NCI-H1436 treated with DMSO at 0.1 percent for 48 hours (cell line): ENCODE data around the gene RNF152.
"Not testable (repeated sequence)": the region's sequence is repeated elsewhere in the genome, so short reads cannot be mapped to it uniquely, and the experiment has no call there.

Experiments used
- DNase-seq: peaks from one replicate; lab custom pipeline; 2025; lab: John Stamatoyannopoulos, UW

Gene RNF152

DNA sequence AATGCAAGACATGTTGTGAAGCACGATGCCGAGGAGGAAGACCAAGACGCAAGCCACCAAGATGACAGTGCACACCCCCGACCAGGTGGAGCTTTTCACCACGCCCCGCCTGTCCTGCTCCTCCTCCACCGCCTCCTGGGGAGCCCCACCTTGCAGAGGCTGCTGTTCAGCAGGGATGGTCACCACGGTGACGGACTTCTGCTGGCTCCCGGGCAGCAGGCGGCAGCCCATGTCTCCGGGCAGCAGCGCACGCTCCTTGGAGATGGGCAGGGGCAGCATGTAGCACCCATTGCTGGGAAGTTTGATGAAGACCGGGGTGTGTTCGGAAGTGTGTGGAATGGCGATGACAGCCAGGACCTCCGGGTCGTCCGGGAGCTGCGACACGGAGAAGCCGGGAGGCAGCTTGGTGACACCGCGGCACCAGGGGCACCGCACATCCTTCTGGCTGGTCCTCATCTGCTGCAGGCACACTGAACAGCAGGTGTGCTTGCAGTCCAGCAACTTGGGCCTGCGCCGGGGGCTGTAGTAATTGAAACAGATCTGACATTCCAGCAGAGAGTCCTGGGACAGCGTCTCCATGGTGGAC is 76.8 kb downstream of the RNF152 start:
- DNase-seq = no peak

DNA sequence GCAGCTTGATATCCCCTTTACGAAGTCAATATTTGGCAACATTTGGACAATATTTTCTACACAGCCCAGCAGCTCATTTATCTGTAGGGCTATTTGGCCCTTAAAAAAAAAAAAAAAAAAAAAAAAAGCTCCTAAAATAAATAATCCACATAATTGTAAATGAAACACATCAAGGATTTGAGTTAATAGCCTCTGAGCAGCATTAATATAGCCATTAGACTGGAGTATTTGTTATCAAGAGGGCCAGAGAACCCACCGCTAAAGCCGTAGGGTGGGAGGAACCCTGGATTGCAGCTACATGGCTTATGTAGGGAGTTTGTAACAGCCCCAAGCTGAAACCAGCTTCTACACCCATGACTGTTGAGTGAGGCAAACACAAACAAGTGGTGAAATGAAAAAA is 84.5 kb downstream of the RNF152 start:
- no peak for DNase-seq

DNA sequence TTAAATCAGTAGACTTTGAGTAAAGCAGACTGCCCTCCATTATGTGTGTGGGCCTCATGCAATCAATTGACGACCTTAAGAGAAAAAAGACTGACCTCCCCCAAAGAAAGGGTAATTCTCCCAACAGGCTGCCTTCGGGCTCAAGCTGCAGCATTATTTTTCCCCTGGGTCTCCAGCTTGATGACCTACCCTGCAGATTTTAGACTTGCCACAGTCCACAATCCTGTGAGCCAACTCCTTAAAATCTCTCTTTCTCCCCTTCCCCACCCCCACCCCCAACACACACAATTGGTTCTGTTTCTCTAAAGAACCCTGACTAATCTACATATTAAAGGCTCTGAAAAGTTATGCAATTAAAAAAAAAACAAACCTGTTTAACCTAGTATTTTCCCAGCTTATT is 89.4 kb downstream of the RNF152 start:
- DNase-seq = no peak

DNA sequence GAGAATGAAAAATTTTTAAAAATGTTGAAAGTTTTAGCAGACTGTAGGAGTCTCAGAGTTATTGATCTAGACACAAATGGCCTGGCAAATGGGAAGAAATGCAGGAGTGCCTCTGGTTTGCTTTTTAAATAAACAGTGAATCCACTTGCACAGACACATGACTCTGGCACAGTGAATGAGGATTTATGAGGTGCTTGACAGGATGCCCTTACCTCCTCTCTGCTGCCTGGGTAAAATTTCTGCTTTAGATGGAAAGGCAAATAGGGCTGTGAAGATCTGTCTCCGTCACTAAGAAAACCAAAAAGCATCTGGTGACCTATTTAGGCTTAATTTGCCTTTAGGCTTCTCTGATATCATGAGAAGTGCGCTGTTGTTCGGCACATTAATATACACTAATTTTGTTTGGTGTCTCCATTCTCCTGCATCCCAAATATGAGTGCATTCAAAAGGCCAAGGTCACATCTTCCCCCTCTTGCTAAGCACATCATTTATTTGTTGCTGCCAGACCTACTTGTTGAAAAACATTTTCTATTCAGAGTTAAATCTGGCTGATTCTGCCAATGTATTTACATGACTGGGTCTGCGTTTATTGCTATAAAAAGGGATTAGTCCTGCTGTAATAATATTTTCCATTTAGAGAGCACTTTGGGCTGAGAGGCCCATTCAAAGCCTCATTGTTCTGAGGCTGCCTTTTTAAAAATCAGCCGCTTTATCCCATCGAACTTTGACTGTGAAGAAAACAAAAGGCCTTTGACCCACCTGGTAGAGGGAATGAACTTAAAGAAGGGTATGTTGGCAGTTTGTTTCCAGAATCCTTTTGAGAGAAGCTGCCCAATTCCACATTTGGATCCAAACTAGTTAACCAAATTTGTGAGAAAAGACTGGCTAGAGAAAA is 94.9 kb downstream of the RNF152 start:
- DNase-seq = peak; percentile 65

DNA sequence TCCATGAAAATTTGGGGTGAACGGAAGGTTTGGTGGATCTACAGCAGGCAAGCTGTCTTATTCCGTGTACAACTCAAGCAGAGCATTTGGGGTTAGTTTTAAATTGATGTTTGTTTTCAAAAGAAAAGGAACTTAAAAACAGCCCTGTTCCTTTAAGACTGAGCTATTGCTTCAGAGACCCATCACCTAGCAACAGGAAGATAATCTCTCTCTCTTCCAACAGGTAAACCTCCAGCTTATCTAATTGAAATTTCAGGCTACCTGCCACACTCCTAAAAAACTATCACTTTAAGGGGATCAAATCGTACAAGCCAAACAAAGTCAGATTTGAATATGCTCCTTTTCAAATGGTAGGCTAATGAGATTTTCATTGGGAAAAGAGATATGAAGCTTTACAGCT is 101.8 kb downstream of the RNF152 start:
- DNase-seq = no peak

DNA sequence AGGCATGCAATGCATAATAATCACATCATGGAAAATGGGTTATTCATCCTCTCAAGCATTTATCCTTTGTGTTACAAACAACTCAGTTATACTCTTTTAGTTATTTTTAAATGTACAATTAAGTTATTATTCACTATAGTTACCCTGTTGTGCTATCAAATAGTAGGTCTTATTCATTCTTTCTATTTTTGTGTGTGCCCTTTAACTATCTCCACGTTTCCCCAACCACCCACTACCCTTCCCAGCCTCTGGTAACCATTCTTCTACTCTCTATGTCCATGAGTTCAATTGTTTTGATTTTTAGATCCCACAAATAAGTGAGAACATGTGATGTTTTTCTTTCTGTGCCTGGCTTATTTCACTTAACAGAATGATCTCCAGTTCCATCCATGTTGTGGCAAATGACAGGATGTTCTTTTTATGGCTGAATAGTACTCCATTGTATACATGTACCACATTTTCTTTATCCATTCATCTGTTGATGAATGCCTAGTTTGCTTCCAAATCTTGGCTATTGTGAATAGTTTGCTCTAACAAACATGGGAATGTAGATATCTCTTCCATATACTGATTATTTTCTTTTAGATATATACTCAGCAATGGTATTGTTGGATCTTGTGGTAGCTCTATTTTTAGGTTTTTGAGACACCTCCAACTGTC is 105.7 kb downstream of the RNF152 start:
- DNase-seq = not testable (repeated sequence)

DNA sequence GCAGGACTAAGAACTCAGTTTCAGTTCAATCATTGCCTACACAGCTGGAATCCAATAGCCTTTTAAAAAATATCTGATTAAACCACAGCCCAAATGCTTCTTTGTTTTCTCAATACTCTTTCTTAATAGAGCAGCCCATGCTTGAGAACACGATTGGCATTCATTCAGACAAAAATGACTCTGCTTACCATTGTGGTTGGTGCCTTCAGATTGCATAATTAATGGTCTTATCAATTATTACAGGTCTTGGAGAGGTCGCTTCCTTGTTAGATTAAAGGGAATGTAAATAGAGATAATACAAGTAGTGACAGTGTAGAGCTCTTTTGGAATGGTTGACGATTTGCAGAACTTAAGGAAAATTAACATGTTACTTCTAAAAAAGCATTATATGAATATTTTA is 107.2 kb downstream of the RNF152 start:
- DNase-seq = no peak

DNA sequence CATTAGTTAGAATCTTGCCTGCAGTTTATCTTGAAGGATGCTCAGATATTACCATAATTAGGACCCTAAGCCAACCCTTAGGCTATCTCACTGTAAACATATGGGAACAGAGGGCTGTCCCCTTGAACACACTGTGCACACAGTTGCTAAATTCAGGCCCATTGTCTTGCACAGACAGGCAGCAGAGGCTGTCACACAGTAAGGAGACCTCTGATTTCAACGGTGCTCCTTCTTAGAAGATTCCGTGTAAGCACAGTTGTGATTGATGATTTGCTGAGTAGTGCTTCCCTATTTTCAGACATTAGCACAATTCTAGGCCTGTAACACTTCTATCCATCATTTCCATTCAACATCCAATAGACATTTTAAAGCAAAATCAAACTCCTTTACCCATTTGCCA is 108.0 kb downstream of the RNF152 start:
- no peak for DNase-seq

DNA sequence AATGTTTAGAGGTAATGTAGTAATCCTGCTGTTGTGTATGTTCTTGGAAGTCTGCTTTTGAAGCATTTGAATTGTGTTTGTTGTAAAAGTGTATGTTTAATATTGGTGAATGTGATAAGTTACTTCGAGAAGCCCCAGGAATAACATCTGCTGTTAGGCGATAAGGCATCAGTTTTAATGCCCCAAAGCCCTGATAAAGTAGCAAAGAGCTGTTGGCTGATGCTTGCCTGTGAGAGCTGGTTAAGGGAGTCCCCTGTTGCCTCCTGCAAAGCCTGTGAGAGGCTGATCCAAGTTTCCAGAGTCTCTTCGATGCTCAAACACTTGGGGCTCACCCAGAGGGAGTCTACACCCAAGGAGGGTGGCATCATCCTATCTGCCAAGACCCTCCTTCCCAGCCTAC is 110.3 kb downstream of the RNF152 start:
- DNase-seq = no peak

DNA sequence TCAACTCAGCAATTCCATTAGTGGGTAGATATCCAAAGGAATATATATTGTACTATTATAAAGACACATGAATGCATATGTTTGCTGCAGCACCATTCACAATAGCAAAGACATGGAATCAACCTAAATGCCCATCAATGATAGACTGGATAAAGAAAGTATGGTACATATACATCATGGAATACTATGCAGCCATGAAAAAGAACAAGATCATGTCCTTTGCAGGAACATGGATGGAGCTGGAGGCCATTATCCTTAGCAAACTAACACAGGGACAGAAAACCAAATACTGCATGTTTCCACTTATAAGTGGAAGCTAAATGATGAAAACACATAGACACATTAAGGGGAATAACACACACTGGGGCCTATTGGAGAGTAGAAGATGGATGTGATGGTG is 116.6 kb downstream of the RNF152 start:
- DNase-seq = not testable (repeated sequence)

DNA sequence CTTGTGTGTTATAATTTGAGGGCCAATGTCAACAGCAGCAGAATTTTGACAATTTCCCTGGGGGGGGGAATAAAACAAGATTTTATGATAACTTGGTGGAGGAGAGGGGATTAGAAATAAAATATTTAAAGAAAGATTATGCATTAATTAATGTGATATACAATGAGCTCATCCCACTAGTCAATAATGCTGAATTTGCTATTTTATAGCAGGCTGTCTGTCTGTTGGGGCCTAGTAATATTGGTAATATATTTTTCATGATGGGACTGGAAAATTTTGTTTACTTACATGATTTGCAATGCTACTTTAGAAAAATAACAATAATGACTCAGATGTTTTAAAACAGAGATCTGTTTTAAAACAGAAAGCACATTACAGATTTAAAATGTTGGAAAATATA is 118.0 kb downstream of the RNF152 start:
- DNase-seq = no peak

DNA sequence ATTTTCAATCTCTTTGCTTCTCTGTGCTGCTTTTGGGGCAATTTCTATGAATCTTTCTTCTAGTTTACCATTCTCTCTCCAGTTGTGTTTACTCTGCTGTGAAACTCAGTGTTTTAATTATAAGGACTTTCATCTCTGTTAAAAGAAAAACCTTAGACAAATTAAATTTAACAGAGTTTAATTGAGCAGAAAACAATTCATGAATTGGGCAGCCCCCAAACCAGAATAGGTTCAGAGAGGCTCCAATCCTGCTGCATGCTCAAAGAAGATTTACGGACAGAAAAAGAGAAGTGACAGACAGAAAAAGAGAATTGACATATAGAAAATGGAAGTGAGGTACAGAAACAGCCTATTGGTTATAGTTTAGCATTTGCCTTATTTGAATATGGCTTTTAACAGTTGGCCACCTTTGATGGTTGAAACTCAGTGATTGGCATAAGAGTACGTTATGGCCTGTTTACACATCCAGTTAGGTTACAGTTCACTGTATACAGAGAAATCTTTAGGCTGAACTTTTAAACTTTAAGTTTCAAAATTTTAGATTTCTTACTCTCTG is 120.4 kb downstream of the RNF152 start:
- DNase-seq = no peak

DNA sequence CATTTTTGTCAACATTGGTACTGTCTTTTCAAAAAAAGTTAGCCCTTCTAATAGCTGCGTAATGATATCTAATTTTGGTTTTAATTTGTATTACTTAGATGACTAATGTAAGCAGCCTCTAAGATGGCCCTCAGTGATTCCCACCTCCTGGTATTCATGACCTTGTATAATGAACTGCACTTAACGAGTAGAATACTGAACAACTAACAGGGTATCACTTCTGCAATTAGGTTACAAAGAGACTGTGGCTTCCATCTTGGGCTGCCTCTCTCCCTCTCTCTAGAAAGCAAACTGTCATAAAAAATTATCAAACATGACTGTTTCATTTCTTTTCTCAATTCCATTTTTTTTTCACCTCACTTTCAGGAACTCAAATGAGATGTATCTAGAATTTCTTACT is 120.9 kb downstream of the RNF152 start:
- no peak for DNase-seq

DNA sequence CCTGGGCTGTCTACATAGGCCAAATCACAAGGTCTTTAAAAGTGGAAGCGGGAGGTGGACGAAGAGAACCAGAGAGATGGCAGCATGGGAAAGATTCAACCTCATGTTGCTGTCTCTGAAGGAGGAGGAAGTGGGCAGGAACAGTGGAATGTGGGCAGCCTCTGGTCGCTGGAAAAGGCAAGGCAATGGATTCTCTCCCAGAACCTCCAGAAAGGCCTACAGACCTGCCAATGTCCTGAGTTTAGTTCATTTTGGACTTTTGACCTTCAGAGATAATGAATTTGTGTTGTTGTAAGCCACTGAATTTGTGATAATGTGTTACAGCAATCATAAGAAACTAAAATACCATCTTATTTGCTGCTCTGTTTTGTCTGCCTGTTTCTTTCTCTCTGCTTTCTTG is 122.5 kb downstream of the RNF152 start:
- DNase-seq = no peak

DNA sequence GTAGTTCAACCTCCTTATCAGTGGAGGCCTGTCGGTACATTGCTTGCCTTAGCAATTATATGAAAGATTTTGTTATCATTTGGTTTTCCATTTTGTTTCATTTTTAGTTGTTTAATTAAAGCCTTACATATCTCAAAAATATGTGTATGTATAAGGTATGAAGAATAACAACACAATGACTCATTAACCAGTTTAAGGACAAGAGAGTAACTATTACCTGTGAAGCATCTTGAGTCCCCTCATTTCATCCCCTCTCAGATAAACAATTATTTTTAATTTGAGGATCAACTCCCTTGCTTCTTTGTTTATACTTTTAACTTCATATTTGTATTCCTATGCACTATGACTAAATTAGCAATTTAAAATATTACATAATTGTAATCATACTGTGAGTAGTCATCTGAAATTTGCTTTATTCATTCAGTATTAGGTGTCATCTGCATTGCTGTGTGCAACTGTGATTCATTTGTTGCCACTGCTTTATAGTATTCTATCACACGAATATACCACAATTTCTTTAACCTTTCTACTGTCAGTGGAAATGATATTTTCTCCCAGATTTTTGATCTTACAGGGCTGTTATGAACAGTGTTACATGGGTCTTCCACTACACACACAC is 126.4 kb downstream of the RNF152 start:
- DNase-seq = no peak

DNA sequence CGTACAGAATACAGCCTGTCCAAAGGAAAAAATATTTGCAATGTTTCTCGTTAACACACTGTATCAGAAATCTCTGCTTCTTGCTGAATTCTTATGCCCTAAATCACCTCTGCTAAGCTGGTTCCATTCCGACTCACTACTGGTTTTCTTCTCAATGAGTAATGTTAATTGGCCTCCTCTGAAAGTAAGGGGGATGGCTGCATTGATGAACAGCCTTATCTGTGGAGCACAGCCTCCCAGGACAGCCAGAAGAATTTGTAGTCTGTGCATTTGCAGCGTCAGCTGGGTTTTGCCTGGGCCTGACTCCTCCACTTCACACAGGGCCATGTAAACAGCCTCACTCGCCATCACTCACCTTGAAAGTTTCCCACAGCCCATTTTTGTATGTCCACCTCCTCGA is 127.7 kb downstream of the RNF152 start:
- DNase-seq = no peak

DNA sequence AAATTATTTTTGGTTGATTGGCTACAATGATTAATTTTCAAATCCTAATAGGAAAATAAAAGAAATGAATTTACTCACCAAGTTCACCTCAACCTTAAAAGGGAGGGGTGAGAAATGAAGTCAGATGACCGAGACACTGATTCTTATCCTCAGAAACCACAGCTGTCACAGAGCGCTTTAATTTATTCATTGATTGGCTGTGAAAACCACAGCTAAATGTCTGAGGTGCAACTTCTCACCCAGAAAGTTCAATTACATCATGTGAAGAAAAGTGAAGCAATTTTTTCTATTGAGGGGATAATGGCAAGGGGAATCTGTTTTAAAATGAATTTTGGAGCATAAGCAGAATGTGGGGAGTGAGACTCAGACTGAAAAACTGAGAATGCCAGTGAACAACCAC is 128.4 kb downstream of the RNF152 start:
- no peak for DNase-seq

DNA sequence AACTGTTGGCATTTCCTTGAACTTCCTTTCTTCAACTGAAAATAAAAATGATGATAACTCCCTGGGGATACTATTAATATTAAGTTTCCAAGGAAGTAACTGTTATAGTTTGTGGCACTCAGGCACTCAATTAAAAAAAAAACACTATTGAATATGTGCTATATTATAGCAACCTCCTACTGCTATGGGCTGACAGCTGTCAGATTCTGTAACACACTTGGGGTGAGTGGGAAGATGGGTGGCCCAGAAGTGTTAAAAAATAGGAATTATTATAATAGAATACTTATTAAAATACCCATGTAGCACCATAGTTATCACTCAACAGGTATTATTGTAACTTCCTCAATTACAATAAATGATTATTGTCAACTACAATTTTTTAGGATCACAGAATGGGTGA is 130.9 kb downstream of the RNF152 start:
- DNase-seq = no peak
